ENCODE results near the gene SLC30A5. TPM values are rescaled to one million over a fixed set of nuclear protein-coding genes. Genes with fewer than 3 reads are reported as not detected.

SLC30A5 gene
- total RNA-seq: 65.1 and 66.0 TPM in 2 replicates

GRCh38 chr5:69093771-69094482 lies at the start of gene SLC30A5:
Gene SLC30A5 (plus strand): TSS chr5:69094014. CDS start chr5:69094256, 242 bp downstream.

GRCh38 chr5:69166686-69167492 lies 73.1 kb downstream of the SLC30A5 start, which contains the start of gene CCNB1:
Gene CCNB1 (plus strand): TSS chr5:69167150. CDS start chr5:69167263, 113 bp downstream.

Other genes starting within 250 kb of the SLC30A5 start
- gene CCNB1, start 73.1 kb downstream of the SLC30A5 start, total RNA-seq: 9.5 and 40.0 TPM in 2 replicates
- 2.1 and 9.9 TPM in 2 replicates for gene CENPH, start 95.6 kb downstream of the SLC30A5 start, total RNA-seq
- gene CDK7, start 140.9 kb downstream of the SLC30A5 start, total RNA-seq: 34.5 and 70.5 TPM in 2 replicates
- gene CCDC125, start 238.8 kb downstream of the SLC30A5 start, total RNA-seq: 2.3 and 4.9 TPM in 2 replicates

Measured in bronchial smooth muscle cell (primary cell).